Nephron (organoid): ENCODE measurements around the gene SERHL2.
A peak's percentile ranks its signal among the peaks of the same experiment; 100 is the strongest.

Experiments
- H3K27ac Mint-ChIP-seq, 3 experiments: 2 replicates each; pipeline ENCODE4 v1.8.0; 2020; ENCODE audit warnings: mixed read lengths in 3 of 3, mild to moderate bottlenecking in 2 of 3, moderate library complexity in 1 of 3
- H3K27me3 Mint-ChIP-seq: 2 replicates; pipeline ENCODE4 v1.8.0; 2021; ENCODE audit warnings: low read depth, mild to moderate bottlenecking, moderate library complexity, mixed read lengths
- H3K36me3 Mint-ChIP-seq: 2 replicates; pipeline ENCODE4 v1.8.0; 2020; ENCODE audit warnings: low read depth, mixed read lengths
- H3K4me1 Mint-ChIP-seq: 2 replicates; pipeline ENCODE4 v1.8.0; 2020; ENCODE audit warnings: mixed read lengths
- H3K4me3 Mint-ChIP-seq, 3 experiments: 2 replicates each; pipeline ENCODE4 v1.8.0; 2020; ENCODE audit warnings: mild to moderate bottlenecking in 3 of 3, mixed read lengths in 3 of 3, moderate library complexity in 2 of 3
- H3K9me3 Mint-ChIP-seq: 2 replicates; pipeline ENCODE4 v1.8.0; 2020; ENCODE audit warnings: mixed read lengths
- CTCF ChIP-seq, 3 experiments: fragments of 200-600 bp; sonication (generic); IDR thresholded peaks; one replicate each; pipeline ENCODE4 v1.5.0; 2021; ENCODE audit warnings: antibody characterized with exemption in 3 of 3; ENCODE audit not compliant: unreplicated experiment in 3 of 3

The SERHL2 gene

GRCh38 chr22:42620084-42620483, 66.3 kb downstream of the SERHL2 start:
- Mint-ChIP-seq H3K27ac (no peak overlapping the region), H3K4me3 (no peak overlapping the region), H3K9me3 (no peaks in the 10 kb centered on the region), H3K36me3 (peaks cover 10% of the 10 kb centered on the region), H3K27me3 (no peaks in the 10 kb centered on the region), H3K4me1 (peaks cover 20% of the 10 kb centered on the region)
- TF ChIP-seq CTCF (IDR thresholded peaks at IDR 0.05; ENCODE audit: unreplicated experiment in 3 of 3): no peak

- H3K4me3 Mint-ChIP-seq: no peak overlapping the region
- H3K36me3 Mint-ChIP-seq: peaks cover 18% of the 10 kb centered on the region
- H3K9me3 Mint-ChIP-seq: no peaks in the 10 kb centered on the region
- peaks cover 13% of the 10 kb centered on the region for H3K4me1 Mint-ChIP-seq
- peak; percentile 83 to 89 (median 87) for TF ChIP-seq CTCF (IDR thresholded peaks at IDR 0.05; ENCODE audit: unreplicated experiment in 3 of 3)
- no peaks in the 10 kb centered on the region for H3K27me3 Mint-ChIP-seq
- peak overlapping the region in 2 of 3 experiments; percentile 17 to 26 for H3K27ac Mint-ChIP-seq
Observed at GRCh38 chr22:42621505-42622002, 67.8 kb downstream of the SERHL2 start.

GRCh38 chr22:42622061-42622710, 68.4 kb downstream of the SERHL2 start:
- no peak overlapping the region for H3K27ac Mint-ChIP-seq
- H3K4me3 Mint-ChIP-seq: no peak overlapping the region
- no peaks in the 10 kb centered on the region for H3K27me3 Mint-ChIP-seq
- no peak for TF ChIP-seq CTCF (IDR thresholded peaks at IDR 0.05; ENCODE audit: unreplicated experiment in 3 of 3)
- peaks cover 13% of the 10 kb centered on the region for H3K4me1 Mint-ChIP-seq
- no peaks in the 10 kb centered on the region for H3K9me3 Mint-ChIP-seq
- H3K36me3 Mint-ChIP-seq: peaks cover 20% of the 10 kb centered on the region

- TF ChIP-seq CTCF (IDR thresholded peaks at IDR 0.05; ENCODE audit: unreplicated experiment in 3 of 3): no peak
- Mint-ChIP-seq H3K27me3 (no peaks in the 10 kb centered on the region), H3K4me3 (no peak overlapping the region), H3K9me3 (no peaks in the 10 kb centered on the region), H3K27ac (no peak overlapping the region), H3K4me1 (peaks cover 7% of the 10 kb centered on the region), H3K36me3 (peaks cover 23% of the 10 kb centered on the region)
Observed at GRCh38 chr22:42623301-42623751, 69.6 kb downstream of the SERHL2 start.
